K562 (cell line): ENCODE measurements around the gene SPATA33. TPM values are rescaled to one million over a fixed set of nuclear protein-coding genes. Genes with fewer than 3 reads are reported as not detected.

Experiments
- CREBBP ChIP-seq: IDR thresholded peaks from one replicate; pipeline ENCODE4 v1.6.1; 2012; ENCODE audit warnings: low read depth, mild to moderate bottlenecking, control low read depth, inconsistent platforms, low read length
- ELK3 ChIP-seq: fragments of 450-650 bp; formaldehyde crosslinking; IDR thresholded peaks from 2 replicates; pipeline ENCODE4 v1.4.0; 2020; ENCODE audit warnings: mild to moderate bottlenecking
- EZH2 ChIP-seq: IDR thresholded peaks from 2 replicates; pipeline ENCODE4 v1.6.1; 2012; ENCODE audit warnings: low read depth, mild to moderate bottlenecking, inconsistent platforms, low read length, borderline replicate concordance
- FOXK2 ChIP-seq, 2 experiments: fragments of 450-650 bp; IDR thresholded peaks in 1 of 2; conservative IDR thresholded peaks in 1 of 2; 2 replicates each; pipeline ENCODE4 v1.6.1; 2016; ENCODE audit warnings: low read depth in 2 of 2, mild to moderate bottlenecking in 1 of 2
- MNT ChIP-seq, 2 experiments: fragments of 450-650 bp; conservative IDR thresholded peaks; 2 replicates each; pipeline ENCODE4 v1.6.1; 2017; ENCODE audit warnings: mild to moderate bottlenecking in 2 of 2, moderate library complexity in 2 of 2
- PHB2 ChIP-seq: fragments of 450-650 bp; IDR thresholded peaks from 2 replicates; pipeline ENCODE4 v1.6.1; 2017; ENCODE audit warnings: low read depth
- POLR3G ChIP-seq: IDR thresholded peaks from 2 replicates; pipeline ENCODE4 v1.6.1; 2011; ENCODE audit not compliant: insufficient read length, insufficient replicate concordance; ENCODE audit errors: extremely low read depth
- POU5F1 ChIP-seq: fragments of 150-350 bp; IDR thresholded peaks from 2 replicates; pipeline ENCODE4 v1.6.1; 2014; ENCODE audit warnings: borderline replicate concordance, low read length, low read depth, mild to moderate bottlenecking; ENCODE audit not compliant: partially characterized antibody
- RNF219 ChIP-seq: fragments of 250-450 bp; sonication (Bioruptor Pico); IDR thresholded peaks from 2 replicates; pipeline ENCODE4 v1.5.0; 2022; ENCODE audit warnings: mild to moderate bottlenecking
- SAFB ChIP-seq: fragments of 200-400 bp; formaldehyde crosslinking; IDR thresholded peaks from 2 replicates; pipeline ENCODE4 v1.6.1; 2017; ENCODE audit warnings: low read depth, low read length, borderline replicate concordance
- SPI1 ChIP-seq: IDR thresholded peaks from 2 replicates; pipeline ENCODE4 v1.6.1; 2011; ENCODE audit warnings: low read depth, low read length, control low read depth, borderline replicate concordance
- TAF1 ChIP-seq: IDR thresholded peaks from 2 replicates; pipeline ENCODE4 v1.6.1; 2011; ENCODE audit warnings: mild to moderate bottlenecking, low read length, moderate library complexity; ENCODE audit not compliant: insufficient read depth, control insufficient read depth, severe bottlenecking; ENCODE audit errors: extremely low read depth
- TAF9B ChIP-seq: fragments of 450-650 bp; IDR thresholded peaks from 2 replicates; pipeline ENCODE4 v1.6.1; 2018; ENCODE audit warnings: mild to moderate bottlenecking; ENCODE audit not compliant: partially characterized antibody
- ZBTB12 ChIP-seq: fragments of 250-450 bp; sonication (Bioruptor Pico); IDR thresholded peaks from 2 replicates; pipeline ENCODE4 v1.4.0; 2020
- ZC3H8 ChIP-seq: fragments of 450-650 bp; IDR thresholded peaks from 2 replicates; pipeline ENCODE4 v1.6.1; 2017
- ZNF764 ChIP-seq: fragments of 250-450 bp; sonication (Bioruptor Pico); IDR thresholded peaks from 2 replicates; pipeline ENCODE4 v1.4.0; 2020; ENCODE audit warnings: low read depth, mild to moderate bottlenecking, moderate library complexity
- polyA plus RNA-seq, 8 experiments: library from polyadenylated mRNA; depleted of rRNA in 4 of 8; stranded (reverse) in 5 of 8; unstranded in 3 of 8; fragments of >200 nt; fragmentation: Nextera tagmentation in 2 of 8; fragmentation: Illumina TruSeq in 1 of 8; extraction: Ambion mirVana in 2 of 8; extraction: Trizol in 1 of 8; gene quantifications; 2 replicates each; pipeline versions ENCODE4 v1.2.1 to v1.2.3, GENCODE V29; 2011 to 2014; ENCODE audit warnings: inconsistent platforms in 1 of 8, missing spikeins in 1 of 8
- total RNA-seq, 7 experiments: library from RNA; depleted of rRNA in 6 of 7; stranded (reverse); fragments of >200 nt in 6 of 7; fragmentation: Illumina TruSeq in 2 of 7; extraction: Trizol in 2 of 7; gene quantifications; 2 replicates each; pipeline versions ENCODE4 v1.2.1 to v1.2.3, GENCODE V29; 2011 to 2021; ENCODE audit warnings: low replicate concordance in 1 of 7

The SPATA33 gene
- total and polyA plus RNA-seq, 9 of the 15 experiments (the other 6 are each of a cell fraction or from before 2014, with no cell fraction given): 4.0 to 20.0 (median 11.8) TPM

GRCh38 chr16:89701425-89702406 lies 44.1 kb downstream of the SPATA33 start, which contains the start of gene SPATA2L (continued):
- TF ChIP-seq PHB2: no peak
- no peak for TF ChIP-seq ZC3H8
- no peak for TF ChIP-seq ZNF764
- no peak for TF ChIP-seq FOXK2 (conservative IDR thresholded peaks at IDR 0.05 in 1 of 2, IDR thresholded peaks at IDR 0.05 in 1 of 2; ENCODE audit: low read depth in 2 of 2)
- peak; percentile 79 to 92 for TF ChIP-seq MNT (conservative IDR thresholded peaks at IDR 0.05)
- no peak for TF ChIP-seq RNF219 (CRISPR knock-in tag)
- no peak for TF ChIP-seq ELK3
- TF ChIP-seq SPI1: 0 out of 2 replicates have a peak, but pooled peaks have one; percentile 6
- no peak for TF ChIP-seq CREBBP
- no peak for TF ChIP-seq TAF9B
- no peak for TF ChIP-seq ZBTB12 (CRISPR knock-in tag)
- TF ChIP-seq POU5F1: no peak
- TF ChIP-seq POLR3G: no peak
- TF ChIP-seq SAFB: no peak
- TF ChIP-seq TAF1: peak; percentile 66
- no peak for TF ChIP-seq EZH2
